Measurements from ENCODE around the gene SPATA7. TPM values are rescaled to one million over a fixed set of nuclear protein-coding genes. Genes with fewer than 3 reads are reported as not detected.

Gene SPATA7
- polyA plus RNA-seq, 12 donors: 9.6 to 45.1 (median 13.1) TPM; not detected in 1

DNA sequence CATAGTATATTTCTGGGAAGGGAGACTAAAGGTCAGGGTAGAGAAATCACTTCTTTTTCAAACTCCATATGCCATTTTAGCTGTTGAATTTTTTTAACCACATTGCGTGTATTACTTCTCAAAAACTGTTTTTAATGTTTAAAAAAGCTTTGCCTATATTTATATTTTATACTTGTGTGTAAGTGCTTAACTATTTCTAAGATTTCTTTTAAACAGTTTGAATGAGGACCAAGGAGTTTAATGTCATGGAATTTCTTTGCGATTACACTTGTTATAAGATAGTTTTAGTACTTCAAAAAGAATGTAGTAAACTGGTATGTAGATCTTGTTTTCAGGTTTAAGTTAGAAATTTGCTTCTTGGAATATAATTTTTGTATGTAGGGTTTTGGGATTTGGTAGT, 7.2 kb downstream of the SPATA7 start:
- no peak for DNase-seq

DNA sequence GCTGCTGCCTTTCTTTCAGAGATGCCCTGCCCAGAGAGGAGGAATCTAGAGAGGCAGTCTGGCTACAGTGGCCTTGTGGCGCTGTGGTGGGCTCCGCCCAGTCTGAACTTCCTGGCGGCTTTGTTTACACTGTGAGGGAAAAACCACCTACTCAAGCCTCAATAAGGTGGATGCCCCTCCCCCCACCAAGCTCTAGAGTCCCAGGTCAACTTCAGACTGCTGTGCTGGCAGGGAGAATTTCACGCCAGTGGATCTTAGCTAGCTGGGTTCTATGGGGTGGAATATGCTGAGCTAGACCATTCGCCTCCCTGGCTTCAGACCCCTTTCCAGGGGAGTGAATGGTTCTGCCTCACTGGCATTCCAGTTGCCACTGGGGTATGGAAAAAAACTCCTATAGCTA, 25.6 kb downstream of the SPATA7 start:
- no peak for DNase-seq

DNA sequence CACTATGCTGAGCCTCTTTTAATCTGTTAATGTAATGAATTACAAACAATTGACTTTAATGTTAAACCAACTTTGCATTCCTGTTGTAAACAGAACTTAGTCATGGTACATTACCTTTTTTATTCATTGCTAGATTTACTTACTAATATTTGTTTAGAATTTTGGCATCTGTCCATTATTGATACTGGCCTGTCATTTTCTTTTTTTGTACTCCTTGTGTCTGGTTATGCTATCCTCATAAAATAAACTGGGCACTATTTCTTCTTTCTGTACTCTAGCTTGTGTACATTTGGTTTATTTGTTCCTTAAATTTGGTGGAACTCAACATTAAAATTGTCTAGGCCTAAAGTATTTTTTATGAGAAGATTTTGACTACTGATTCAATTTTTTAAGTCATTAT, 32.1 kb downstream of the SPATA7 start:
- no peak for DNase-seq

DNA sequence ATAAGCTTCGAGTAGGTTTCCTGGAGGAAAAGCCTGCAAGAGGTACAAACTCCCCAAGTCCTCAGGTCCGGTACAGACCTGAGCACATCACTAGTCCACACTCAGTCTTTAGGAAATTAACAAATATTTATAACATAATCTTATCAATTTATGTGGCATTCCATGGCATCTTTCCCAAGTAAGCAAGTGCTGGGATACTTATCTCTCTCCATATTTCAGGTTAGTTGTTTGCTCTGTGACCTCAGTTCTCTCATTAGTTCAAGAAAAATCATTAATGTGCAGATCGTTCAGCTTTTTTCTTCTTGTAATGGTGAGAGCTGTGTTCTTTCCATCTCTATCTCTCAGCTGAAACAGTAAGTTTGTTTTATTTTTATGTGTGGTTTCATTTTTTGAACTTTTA, 34.7 kb downstream of the SPATA7 start:
- DNase-seq: no peak

DNA sequence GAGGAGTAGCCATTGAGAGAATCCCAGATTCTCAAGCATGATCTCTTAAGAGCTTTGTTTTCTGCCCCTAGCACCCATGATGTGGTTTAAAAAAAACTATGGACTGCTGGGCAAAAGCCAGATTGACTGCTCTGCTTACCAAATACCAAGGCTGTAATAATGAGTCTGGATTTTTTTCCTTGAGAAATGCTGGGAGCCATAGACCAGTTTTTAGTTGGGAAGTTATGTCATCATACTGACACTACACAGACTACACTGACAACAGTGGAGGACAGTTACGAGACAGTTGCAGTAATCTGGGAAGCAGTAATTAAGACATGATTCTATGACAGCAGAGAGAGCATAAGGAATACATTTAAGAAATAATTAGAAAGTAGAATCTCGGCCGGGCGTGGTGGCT, 35.8 kb downstream of the SPATA7 start:
- DNase-seq: no peak

DNA sequence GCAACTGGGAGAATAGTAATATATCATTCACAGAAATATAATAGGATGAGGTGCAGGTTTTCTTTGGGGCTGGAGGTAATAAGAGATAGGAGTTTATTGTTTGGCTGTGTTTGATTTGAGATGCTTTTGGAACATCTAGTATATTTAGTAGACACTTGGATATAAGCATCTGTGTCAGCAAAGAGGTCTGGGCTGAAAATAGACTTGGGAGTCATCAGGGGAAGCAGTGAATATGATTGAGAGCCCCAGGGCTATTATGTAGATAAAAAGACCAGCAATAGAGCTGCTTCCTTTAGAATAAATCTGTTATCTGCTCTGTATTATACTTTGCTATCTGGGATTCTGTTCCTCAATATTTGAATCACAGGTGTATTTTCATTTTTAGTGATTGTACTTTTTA, 36.6 kb downstream of the SPATA7 start:
- DNase-seq: no peak

DNA sequence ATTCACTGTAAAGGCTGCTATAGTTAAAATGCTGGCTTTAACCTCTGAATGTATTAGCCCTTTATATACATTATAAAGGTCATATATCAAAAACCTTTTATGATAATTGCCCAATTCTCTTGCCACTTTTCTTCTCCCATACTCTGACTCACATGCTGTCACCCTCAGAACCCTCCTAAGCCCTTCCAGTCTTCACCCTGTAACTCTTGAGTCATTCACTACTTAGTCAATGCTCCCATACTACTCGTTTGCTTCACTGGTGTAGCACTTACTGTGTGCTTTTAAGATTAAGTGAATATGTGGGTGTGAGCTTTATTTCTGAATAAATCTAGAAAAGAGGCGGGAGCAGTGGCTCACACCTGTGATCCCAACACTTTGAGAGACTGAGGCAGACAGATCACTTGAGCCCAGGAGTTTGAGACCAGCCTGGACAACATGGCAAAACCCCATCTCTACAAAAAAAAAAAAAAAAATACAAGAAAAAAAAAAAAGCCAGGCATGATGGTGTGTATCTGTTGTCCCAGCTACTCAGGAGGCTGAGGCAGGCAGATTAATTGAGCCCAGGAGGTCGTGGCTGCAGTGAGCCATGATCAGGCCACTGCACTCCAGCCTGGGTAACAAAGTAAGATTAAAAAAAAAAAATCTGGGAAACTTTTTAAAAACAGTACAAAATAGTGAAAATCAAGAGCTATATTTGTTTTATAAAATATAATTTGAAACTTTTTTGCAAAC, 37.6 kb downstream of the SPATA7 start:
- no peak for DNase-seq

DNA sequence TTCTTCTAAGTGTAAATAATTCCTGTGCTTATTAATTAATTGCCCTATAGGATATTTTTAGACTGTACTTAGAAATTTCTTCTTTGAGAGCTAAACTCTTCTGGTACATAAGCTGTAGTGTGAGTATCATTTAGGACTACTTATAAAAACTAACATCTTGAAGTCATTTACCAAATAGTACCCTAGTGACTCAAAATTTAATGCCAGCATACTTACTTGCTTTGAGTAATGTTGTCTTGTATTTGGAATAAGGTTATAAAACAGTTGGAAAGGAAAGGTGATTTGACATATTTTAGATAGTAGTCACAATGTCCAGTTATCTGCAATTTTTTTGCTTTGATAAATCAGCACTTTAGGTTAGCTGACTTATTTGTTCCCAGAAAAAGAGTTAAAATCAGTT, 39.1 kb downstream of the SPATA7 start:
- no peak for DNase-seq

DNA sequence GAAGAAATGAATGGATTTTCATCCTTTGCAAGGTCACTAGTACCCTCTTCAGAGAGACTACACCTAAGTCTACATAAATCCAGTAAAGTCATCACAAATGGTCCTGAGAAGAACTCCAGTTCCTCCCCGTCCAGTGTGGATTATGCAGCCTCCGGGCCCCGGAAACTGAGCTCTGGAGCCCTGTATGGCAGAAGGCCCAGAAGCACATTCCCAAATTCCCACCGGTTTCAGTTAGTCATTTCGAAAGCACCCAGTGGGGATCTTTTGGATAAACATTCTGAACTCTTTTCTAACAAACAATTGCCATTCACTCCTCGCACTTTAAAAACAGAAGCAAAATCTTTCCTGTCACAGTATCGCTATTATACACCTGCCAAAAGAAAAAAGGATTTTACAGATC, 40.8 kb downstream of the SPATA7 start:
- DNase-seq: no peak

DNA sequence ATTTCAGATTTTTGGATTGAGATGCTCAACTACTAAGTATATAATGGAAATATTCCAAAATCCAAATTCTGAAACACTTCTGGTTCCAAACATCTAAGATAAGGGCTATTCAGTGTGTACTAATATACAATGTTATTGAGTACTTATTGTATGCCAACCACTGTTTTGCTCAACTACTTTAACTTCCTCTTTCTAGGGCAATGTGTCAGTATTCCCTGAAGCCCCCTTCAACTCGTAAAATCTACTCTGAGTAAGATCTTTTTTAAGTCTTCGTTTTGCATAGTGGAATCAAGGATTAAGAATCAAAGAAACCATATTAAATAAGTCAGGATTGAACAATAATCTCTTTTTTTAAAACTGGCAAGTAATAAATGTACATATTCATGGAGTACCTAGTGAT, 45.5 kb downstream of the SPATA7 start:
- no peak for DNase-seq

DNA sequence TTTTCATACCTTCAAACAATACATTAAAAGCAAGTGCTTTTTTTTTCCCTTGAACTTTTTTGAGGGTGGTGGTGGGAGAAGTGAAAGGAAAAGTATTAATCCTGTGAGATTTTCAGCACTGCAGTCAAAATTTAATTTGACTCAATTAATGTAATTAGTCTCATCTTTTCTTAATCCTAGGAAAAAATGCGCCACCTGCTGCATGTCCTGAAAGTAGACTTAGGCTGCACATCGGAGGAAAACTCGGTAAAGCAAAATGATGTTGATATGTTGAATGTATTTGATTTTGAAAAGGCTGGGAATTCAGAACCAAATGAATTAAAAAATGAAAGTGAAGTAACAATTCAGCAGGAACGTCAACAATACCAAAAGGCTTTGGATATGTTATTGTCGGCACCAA, 52.2 kb downstream of the SPATA7 start:
- DNase-seq: no peak

DNA sequence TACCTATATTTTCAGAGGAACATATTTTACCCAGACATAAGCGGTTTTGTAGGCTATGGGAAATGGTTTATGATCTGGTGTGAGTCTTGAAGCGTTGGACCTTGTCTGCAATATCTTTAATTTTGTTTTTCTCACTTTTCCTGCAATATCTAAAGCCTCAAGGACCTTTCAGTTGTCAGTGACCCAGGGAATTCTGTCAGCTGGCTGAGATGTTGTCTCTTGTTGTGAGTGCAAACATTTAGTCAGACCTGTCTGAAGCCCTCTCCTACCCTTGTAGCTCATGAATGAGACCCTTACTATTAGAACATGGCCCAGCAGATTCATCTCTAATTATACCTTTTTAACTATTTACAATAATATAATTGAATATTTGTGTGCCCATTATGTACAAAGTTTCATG, 53.6 kb downstream of the SPATA7 start:
- no peak for DNase-seq

DNA sequence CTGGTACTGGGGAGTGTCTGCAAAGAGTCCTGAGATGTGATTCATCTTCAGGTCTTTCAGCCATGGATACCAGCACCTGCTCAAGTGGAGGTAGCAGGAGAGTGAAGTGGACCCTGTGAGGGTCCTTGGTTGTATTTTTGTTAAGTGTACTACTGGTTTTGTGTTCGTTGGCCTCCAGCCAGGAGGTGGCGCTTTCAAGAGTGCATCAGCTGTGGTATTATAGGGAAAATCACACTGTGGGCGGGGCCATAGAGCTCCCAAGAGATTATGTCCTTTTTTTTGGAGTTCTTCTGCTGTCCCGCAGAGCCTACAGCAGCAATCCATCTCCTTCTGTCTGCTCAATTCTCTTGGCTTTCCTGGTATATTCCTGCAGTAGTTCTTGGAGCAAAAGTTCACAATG, 66.8 kb downstream of the SPATA7 start:
- no peak for DNase-seq

DNA sequence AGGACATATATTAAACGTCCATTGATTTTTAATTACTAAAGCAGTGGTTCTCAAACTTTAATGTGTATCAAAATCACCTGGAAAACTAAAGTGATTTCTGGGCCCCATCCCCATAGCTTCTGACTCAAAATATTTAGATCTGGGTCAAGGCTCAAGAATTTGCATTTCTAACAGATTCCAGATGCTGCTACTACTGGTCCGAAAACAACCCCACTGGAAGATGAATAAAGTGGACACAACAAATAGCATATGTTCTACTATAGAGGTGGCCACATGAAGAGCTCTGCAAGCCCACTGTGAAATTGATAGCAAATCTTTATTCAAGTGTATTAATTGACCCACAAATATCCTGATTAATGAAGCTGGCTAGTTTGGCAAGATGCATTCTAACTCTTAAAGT, 69.4 kb downstream of the SPATA7 start:
- no peak for DNase-seq

DNA sequence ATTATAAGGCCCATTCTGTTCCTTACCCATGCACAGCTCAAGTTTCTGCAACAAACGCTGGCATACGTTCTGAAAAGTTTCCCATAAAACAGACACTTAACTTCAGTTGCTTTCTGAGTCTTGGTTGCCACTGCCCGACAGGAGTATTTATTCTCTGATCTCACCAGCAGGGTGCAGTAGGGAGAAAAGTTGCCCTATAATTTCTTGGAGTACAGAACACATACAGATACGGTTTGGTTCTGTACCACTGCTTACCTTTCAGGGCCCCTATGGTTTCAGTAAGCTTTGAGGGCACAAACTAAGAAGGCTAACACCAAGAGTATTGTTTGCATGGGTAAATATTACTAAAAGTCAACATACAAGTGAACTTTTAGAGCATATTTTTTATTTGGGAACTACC, 77.9 kb downstream of the SPATA7 start:
- no peak for DNase-seq

DNA sequence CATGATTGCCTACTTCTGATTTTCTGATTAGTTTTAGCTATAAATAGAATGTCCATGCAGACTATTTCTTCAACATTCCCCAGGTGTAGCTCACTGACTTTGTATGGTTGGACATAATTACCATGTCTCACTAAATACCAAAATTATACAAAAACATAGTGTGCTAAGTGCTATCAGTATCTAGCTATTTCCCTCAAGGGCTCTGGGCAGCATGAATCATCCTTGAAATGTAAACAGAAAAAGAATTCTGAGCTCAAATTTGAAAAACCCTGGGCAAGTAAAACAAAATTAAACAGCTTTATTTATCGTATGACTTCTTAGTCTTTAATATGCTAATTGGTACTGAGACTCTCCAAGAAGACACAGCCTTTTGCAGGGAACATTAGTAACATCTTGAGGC, 82.9 kb downstream of the SPATA7 start:
- no peak for DNase-seq

DNA sequence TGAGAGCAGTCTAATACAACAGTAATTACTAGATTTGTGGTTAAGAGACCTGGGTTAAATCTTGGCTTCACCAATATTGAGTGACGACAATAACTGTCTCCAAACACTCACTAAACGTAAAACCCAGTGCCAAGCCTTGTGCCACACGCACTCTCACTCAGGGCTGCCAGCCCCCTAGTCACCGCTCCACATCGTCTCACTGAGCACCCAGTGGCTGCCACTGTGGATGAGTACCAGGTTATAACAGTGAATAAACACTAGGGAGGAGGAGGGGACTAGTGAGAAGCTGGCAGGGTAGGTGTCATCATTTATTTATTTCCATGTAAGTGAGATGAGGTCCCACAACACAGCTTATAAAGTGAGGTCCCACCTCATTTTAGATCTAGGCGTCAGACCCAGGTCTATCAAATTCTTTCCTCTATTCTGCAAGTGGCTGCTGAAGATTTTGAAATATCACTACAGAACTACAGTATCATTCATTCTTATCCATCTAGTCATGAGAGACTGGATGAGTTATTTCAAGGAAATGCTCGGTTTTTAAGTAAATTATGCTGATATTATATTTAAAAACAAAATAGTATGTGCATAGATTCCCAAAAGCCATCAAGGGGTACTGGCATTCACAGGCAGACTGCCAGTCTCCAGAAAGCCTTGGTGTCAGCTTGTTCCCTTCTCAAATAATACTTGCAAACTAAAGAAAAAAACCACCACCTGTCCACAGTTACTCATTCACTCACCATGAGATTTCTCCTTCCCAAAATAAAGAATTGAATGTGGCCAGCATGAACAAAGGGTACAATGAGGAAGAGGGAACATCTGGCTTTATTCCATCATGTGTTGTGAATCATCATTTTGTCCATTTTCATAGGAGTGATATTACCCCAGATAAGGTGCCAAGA, 85.3 kb downstream of the SPATA7 start:
- no peak for DNase-seq

DNA sequence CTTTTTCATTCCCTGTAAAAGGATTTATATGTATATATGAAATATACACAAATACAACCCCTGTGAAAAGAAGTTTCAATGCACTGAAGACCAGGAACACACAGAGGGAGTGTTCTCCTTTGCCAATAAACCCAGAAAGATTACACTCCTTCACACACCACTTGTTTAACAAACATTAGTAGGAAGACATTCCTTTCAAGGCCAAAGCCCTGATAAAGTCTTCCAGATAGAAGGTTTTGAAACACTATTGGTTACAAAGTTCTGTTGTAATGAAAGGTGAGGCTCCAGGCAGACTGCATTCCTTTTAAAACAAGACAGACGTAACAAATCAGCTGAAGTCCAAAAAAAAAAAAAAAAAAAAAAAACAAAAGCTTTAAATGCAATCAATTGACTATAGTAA, 88.3 kb downstream of the SPATA7 start:
- no peak for DNase-seq

DNA sequence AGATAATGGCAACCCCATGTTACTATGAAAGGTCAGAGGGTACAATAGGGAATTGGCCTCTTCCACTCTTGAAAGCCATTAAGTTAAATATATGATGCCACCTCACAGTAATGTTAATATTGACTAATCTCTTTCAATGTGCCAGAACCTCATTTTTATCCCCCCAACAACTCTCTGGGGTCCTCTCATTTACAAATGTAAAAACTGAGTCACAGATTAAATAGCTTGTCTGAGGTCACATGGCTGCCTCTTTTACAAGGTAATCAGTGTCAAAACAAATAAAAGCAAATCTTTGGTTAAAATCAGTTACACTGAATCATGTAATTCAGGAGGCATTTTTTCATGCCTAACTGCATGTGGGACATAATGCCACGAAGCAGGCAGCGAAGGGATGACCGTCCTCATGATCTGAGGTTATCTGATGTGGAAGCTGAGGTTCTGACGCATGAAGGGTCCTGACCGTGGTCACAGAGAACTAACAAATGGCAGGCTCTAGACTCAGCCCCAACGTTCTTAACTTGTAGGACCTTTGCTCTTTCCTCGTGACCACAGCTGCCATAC, 90.8 kb downstream of the SPATA7 start:
- no peak for DNase-seq

DNA sequence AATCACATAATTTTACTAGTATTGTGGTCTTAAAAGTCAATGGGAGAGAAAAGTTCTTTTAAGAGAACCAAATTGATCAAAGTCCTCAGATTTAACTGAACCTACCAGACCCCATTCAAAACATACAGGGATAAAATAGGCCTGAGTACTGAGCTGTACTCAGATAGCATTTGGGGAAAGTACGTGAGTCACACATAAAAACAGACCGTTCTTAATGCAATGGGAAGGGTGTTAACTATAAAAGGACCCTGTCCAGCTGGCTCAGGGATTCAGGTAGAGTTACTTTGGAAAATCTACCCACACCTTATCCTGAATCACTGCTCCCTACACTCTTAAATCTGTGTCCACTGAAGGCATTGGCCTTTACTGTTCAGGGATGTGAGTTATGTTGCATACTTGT, 91.4 kb downstream of the SPATA7 start:
- DNase-seq: no peak

DNA sequence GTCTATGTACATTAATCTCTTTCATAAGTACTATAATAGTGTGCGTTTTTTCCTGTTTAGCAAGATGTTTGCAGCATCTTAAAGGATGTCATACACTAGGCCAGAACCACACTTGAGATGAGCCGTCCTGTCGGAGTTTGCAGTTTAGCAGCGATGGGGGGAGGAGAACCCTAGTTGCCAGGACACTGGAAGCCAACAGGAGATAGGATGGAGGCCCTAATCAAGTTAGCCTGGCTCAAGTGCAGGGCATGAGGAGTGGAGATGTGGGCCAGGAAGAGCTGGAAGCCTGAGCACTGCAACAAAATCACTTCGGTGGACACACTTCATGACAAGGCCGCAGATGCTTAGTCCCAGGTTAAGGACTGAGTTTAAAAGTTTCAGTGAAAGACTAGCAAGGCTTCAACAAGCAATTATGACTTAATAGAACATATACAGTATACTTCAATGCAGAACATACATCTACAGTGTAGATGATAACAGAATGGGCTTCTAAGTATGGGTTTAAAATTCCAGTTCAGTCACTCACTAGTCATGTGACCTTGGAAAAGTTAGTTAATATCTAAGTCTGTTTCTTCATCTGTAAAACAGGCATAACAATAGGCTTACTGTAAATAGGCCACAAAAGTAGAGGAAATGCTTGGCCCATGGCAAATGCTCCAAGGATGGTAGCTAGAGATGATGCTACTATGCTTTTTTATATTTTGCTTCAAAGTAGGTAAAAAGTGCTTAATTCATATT, 92.2 kb downstream of the SPATA7 start:
- no peak for DNase-seq

DNA sequence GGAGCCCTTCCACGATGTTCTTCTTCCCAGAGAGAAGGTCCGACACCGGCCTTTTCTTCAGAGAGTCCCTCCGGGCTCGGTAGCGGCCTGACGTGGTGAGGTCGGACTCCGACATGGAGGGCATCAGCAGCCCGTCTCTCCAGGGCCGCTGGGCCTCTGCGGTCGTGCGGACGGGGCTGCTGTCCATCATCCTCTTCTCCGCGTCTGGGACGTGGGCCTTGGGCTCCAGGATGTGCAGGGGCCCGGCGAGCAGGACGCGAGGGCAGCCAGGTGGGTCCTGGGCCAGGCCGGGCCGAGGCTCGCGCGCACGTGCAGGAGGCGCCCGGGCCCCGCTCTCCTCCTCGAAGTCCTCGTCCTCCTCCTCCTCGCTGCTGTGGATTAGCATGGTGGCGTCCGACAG, 93.5 kb downstream of the SPATA7 start:
- no peak for DNase-seq
